H9 (cell line): Measurements from ENCODE around the gene ZSCAN5C. TPM values are rescaled to one million over a fixed set of nuclear protein-coding genes. Genes with fewer than 3 reads are reported as not detected.

Source experiments
- DNase-seq: peaks from one replicate; pipeline ENCODE4 v3.0.0-alpha.2; 2017
- H2AFZ ChIP-seq: one replicate; pipeline ENCODE4 v1.6.1; 2013; ENCODE audit warnings: mild to moderate bottlenecking, low read length, control low read depth, moderate library complexity
- H2AK5ac ChIP-seq: 2 replicates; pipeline ENCODE4 v1.6.1; 2013; ENCODE audit warnings: low read length, control low read depth, mixed read lengths; ENCODE audit not compliant: insufficient read length
- H2BK120ac ChIP-seq: one replicate; pipeline ENCODE4 v1.6.1; 2013; ENCODE audit warnings: low read depth, mild to moderate bottlenecking, low read length, control low read depth, inconsistent platforms; ENCODE audit not compliant: poor library complexity, severe bottlenecking
- H2BK12ac ChIP-seq: 2 replicates; pipeline ENCODE4 v1.6.1; 2013; ENCODE audit warnings: low read length, control low read depth, mixed read lengths, low read depth; ENCODE audit not compliant: insufficient read length
- H2BK15ac ChIP-seq: 2 replicates; pipeline ENCODE4 v1.6.1; 2013; ENCODE audit warnings: low read depth, low read length, control low read depth
- H2BK20ac ChIP-seq: one replicate; pipeline ENCODE4 v1.6.1; 2013; ENCODE audit warnings: low read depth, mild to moderate bottlenecking, low read length, control low read depth, inconsistent platforms; ENCODE audit not compliant: poor library complexity, severe bottlenecking
- H2BK5ac ChIP-seq: 2 replicates; pipeline ENCODE4 v1.6.1; 2013; ENCODE audit warnings: low read length, control low read depth, mixed read lengths; ENCODE audit not compliant: insufficient read length
- H3K14ac ChIP-seq: 2 replicates; pipeline ENCODE4 v1.6.1; 2013; ENCODE audit warnings: low read length, control low read depth; ENCODE audit not compliant: insufficient read depth
- H3K18ac ChIP-seq: 2 replicates; pipeline ENCODE4 v1.6.1; 2013; ENCODE audit warnings: low read depth, mild to moderate bottlenecking, mixed read lengths, low read length, control low read depth; ENCODE audit not compliant: insufficient read length
- H3K23ac ChIP-seq: 2 replicates; pipeline ENCODE4 v1.6.1; 2013; ENCODE audit warnings: low read length, control low read depth, mixed read lengths, low read depth; ENCODE audit not compliant: insufficient read length
- H3K23me2 ChIP-seq: 2 replicates; pipeline ENCODE4 v1.6.1; 2013; ENCODE audit warnings: low read depth, mild to moderate bottlenecking, mixed read lengths, low read length, control low read depth; ENCODE audit not compliant: insufficient read length, poor library complexity, severe bottlenecking
- H3K27ac ChIP-seq: 2 replicates; pipeline ENCODE4 v1.5.1; 2013; ENCODE audit warnings: low read length, control low read depth, mixed read lengths, low read depth; ENCODE audit not compliant: insufficient read length
- H3K27me3 ChIP-seq: 2 replicates; pipeline ENCODE4 v1.6.1; 2013; ENCODE audit warnings: low read length, control low read depth, inconsistent platforms; ENCODE audit not compliant: insufficient read depth
- H3K4ac ChIP-seq: 2 replicates; pipeline ENCODE4 v1.6.1; 2013; ENCODE audit warnings: low read depth, mild to moderate bottlenecking, control low read depth, inconsistent platforms, low read length, moderate library complexity
- H3K4me1 ChIP-seq: 2 replicates; pipeline ENCODE4 v1.6.1; 2013; ENCODE audit warnings: low read length, control low read depth, inconsistent platforms; ENCODE audit not compliant: insufficient read depth
- H3K4me2 ChIP-seq: 2 replicates; pipeline ENCODE4 v1.6.1; 2013; ENCODE audit warnings: low read length, control low read depth, mixed read lengths; ENCODE audit not compliant: insufficient read length, insufficient read depth
- H3K56ac ChIP-seq: 2 replicates; pipeline ENCODE4 v1.6.1; 2013; ENCODE audit warnings: low read depth, mild to moderate bottlenecking, mixed read lengths, low read length, control low read depth; ENCODE audit not compliant: insufficient read length
- H3K79me1 ChIP-seq: 2 replicates; pipeline ENCODE4 v1.6.1; 2013; ENCODE audit warnings: low read depth, mild to moderate bottlenecking, moderate library complexity, low read length, control low read depth, inconsistent platforms; ENCODE audit not compliant: insufficient read depth, poor library complexity, severe bottlenecking
- H3K79me2 ChIP-seq: 2 replicates; pipeline ENCODE4 v1.6.1; 2013; ENCODE audit warnings: low read length, control low read depth, inconsistent platforms; ENCODE audit not compliant: insufficient read depth
- H3K9ac ChIP-seq: 2 replicates; pipeline ENCODE4 v1.6.1; 2013; ENCODE audit warnings: low read length, control low read depth, mixed read lengths; ENCODE audit not compliant: insufficient read length; ENCODE audit errors: extremely low read depth
- H3K9me3 ChIP-seq: one replicate; pipeline ENCODE4 v1.6.1; 2013; ENCODE audit warnings: low read depth, low read length, inconsistent platforms; ENCODE audit not compliant: control insufficient read depth
- H3T11ph ChIP-seq: one replicate; pipeline ENCODE4 v1.6.1; 2013; ENCODE audit warnings: mild to moderate bottlenecking, low read length, control low read depth, inconsistent platforms
- H4K20me1 ChIP-seq: one replicate; pipeline ENCODE4 v1.6.1; 2013; ENCODE audit not compliant: control insufficient read depth, insufficient read length, insufficient read depth
- H4K5ac ChIP-seq: 2 replicates; pipeline ENCODE4 v1.6.1; 2013; ENCODE audit warnings: low read depth, mild to moderate bottlenecking, mixed read lengths, low read length, control low read depth; ENCODE audit not compliant: insufficient read length
- H4K8ac ChIP-seq: replicated peaks from 2 replicates; pipeline ENCODE4 v1.6.1; 2013; ENCODE audit warnings: low read length, control low read depth, mixed read lengths, low read depth; ENCODE audit not compliant: insufficient read length
- H4K91ac ChIP-seq: 2 replicates; pipeline ENCODE4 v1.6.1; 2013; ENCODE audit warnings: low read depth, mild to moderate bottlenecking, moderate library complexity, mixed read lengths, low read length, control low read depth; ENCODE audit not compliant: insufficient read length
- H3K27ac Mint-ChIP-seq, 3 experiments: 2 replicates in 2 of 3; 3 replicates in 1 of 3; pipeline ENCODE4 v1.8.0; 2020 to 2021; ENCODE audit warnings: mixed read lengths in 3 of 3, mild to moderate bottlenecking in 1 of 3, moderate library complexity in 1 of 3
- H3K27me3 Mint-ChIP-seq: 2 replicates; pipeline ENCODE4 v1.8.0; 2021; ENCODE audit warnings: low read depth, mild to moderate bottlenecking, moderate library complexity, mixed read lengths
- H3K36me3 Mint-ChIP-seq, 3 experiments: 2 replicates in 2 of 3; 3 replicates in 1 of 3; pipeline ENCODE4 v1.8.0; 2020 to 2021; ENCODE audit warnings: low read depth in 3 of 3, mixed read lengths in 3 of 3; ENCODE audit not compliant: insufficient read depth in 1 of 3
- H3K4me1 Mint-ChIP-seq, 2 experiments: 2 replicates each; pipeline ENCODE4 v1.8.0; 2020; ENCODE audit warnings: mixed read lengths in 2 of 2
- H3K4me3 Mint-ChIP-seq, 2 experiments: 2 replicates in 1 of 2; 3 replicates in 1 of 2; pipeline ENCODE4 v1.8.0; 2020 to 2021; ENCODE audit warnings: mild to moderate bottlenecking in 2 of 2, mixed read lengths in 2 of 2, moderate library complexity in 1 of 2
- H3K9me3 Mint-ChIP-seq, 2 experiments: 2 replicates in 1 of 2; 3 replicates in 1 of 2; pipeline ENCODE4 v1.8.0; 2020; ENCODE audit warnings: mild to moderate bottlenecking in 2 of 2, mixed read lengths in 2 of 2, moderate library complexity in 1 of 2
- WGBS: extraction: QIAGEN DNeasy Blood & Tissue Kit; methylation state at CpG from one replicate; pipeline ENCODE4 v1.1.7; 2013; ENCODE audit warnings: missing lambda C conversion rate, low lambda C conversion rate, mixed read lengths; ENCODE audit not compliant: insufficient read length; ENCODE audit errors: extremely low coverage; 5-methylcytosine and 5-hydroxymethylcytosine counted together
- total RNA-seq: library from RNA; stranded (reverse); gene quantifications from 2 replicates; pipeline ENCODE4 v1.2.1, GENCODE V29; 2021
- TF ChIP-seq, protein P1 (sequence below): fragments of 200-600 bp; sonication (generic); conservative IDR thresholded peaks from 3 replicates; pipeline ENCODE4 v1.8.0; 2021; ENCODE audit warnings: antibody characterized with exemption, mild to moderate bottlenecking

Gene ZSCAN5C
- total RNA-seq, 1 experiment from 2014 or later: not detected

DNA sequence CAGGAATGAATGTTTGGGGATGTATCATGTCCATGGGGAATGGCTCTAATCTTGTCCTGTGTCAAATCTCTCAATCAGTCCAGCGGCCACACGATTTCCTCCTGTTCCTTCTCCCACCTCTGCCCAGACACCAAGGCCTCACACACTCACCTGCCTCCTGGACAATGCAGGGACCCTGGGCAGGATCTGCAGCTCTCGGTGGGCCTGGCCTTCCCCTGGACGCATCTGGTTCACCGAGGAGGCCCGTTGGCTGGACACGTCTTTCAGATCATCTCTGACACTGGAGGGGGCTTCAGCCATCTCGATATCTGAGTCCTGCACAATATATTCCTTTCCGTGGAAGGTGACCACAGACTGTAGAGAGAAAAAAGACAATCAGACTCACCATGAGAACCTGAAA, 21.4 kb downstream of the ZSCAN5C start:
- no peak overlapping the region for H3T11ph ChIP-seq
- H3K27me3 ChIP-seq: no peaks in the 10 kb centered on the region
- H2BK12ac ChIP-seq: no peak overlapping the region
- H2BK5ac ChIP-seq: no peak overlapping the region
- H2AFZ ChIP-seq: no peak overlapping the region
- no peak overlapping the region for H3K4ac ChIP-seq
- H3K9me3 ChIP-seq: no peaks in the 10 kb centered on the region
- peaks cover 0 to 17% of the 10 kb centered on the region in 2 experiments; a peak in 2 of 5 replicates for H3K9me3 Mint-ChIP-seq
- no peak overlapping the region for H3K4me3 Mint-ChIP-seq
- no peaks in the 10 kb centered on the region for H3K23me2 ChIP-seq
- no peaks in the 10 kb centered on the region for H3K79me1 ChIP-seq
- DNase-seq: no peak
- H4K5ac ChIP-seq: no peak overlapping the region
- H3K36me3 Mint-ChIP-seq: no peaks in the 10 kb centered on the region; a peak in 1 of 7 replicates
- no peak overlapping the region for H2AK5ac ChIP-seq
- H2BK20ac ChIP-seq: no peak overlapping the region
- no CpG with 5 or more reads among the region's 9 CpGs for WGBS
- H4K20me1 ChIP-seq: no peaks in the 10 kb centered on the region
- no peak overlapping the region for H3K4me2 ChIP-seq
- no peak overlapping the region for H3K23ac ChIP-seq
- no peak overlapping the region for H3K56ac ChIP-seq
- no peak overlapping the region for H3K9ac ChIP-seq
- H3K14ac ChIP-seq: no peak overlapping the region
- no peak overlapping the region for H4K91ac ChIP-seq
- no peak overlapping the region for H4K8ac ChIP-seq
- no peak overlapping the region for H2BK15ac ChIP-seq
- no peaks in the 10 kb centered on the region for H3K79me2 ChIP-seq
- H3K27me3 Mint-ChIP-seq: peaks cover 2% of the 10 kb centered on the region
- H2BK120ac ChIP-seq: no peak overlapping the region
- no peak overlapping the region for H3K18ac ChIP-seq
- TF ChIP-seq, protein P1, sequence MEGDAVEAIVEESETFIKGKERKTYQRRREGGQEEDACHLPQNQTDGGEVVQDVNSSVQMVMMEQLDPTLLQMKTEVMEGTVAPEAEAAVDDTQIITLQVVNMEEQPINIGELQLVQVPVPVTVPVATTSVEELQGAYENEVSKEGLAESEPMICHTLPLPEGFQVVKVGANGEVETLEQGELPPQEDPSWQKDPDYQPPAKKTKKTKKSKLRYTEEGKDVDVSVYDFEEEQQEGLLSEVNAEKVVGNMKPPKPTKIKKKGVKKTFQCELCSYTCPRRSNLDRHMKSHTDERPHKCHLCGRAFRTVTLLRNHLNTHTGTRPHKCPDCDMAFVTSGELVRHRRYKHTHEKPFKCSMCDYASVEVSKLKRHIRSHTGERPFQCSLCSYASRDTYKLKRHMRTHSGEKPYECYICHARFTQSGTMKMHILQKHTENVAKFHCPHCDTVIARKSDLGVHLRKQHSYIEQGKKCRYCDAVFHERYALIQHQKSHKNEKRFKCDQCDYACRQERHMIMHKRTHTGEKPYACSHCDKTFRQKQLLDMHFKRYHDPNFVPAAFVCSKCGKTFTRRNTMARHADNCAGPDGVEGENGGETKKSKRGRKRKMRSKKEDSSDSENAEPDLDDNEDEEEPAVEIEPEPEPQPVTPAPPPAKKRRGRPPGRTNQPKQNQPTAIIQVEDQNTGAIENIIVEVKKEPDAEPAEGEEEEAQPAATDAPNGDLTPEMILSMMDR: no peak
- H3K27ac ChIP-seq: no peak overlapping the region
- no peak overlapping the region; a peak in 1 of 7 replicates for H3K27ac Mint-ChIP-seq
- H3K4me1 ChIP-seq: no peaks in the 10 kb centered on the region
- H3K4me1 Mint-ChIP-seq: no peaks in the 10 kb centered on the region
